Neural cell (in vitro differentiated cells): ENCODE measurements around the gene WFS1. TPM values are rescaled to one million over a fixed set of nuclear protein-coding genes. Genes with fewer than 3 reads are reported as not detected.

Source experiments
- H2AFZ ChIP-seq: fragments of 200-600, 300-800 bp; sonication (generic), shearing (Covaris generic); 2 replicates; pipeline ENCODE4 v1.6.0; 2014; ENCODE audit warnings: low read depth, mild to moderate bottlenecking, antibody characterized with exemption, low read length, moderate library complexity
- H3F3A ChIP-seq: fragments of 200-600 bp; shearing (Covaris generic); 2 replicates; pipeline ENCODE4 v1.6.1; 2016; ENCODE audit warnings: mild to moderate bottlenecking, moderate library complexity, mixed read lengths, antibody characterized with exemption, low read length; ENCODE audit not compliant: insufficient read depth, poor library complexity, severe bottlenecking
- H3K27ac ChIP-seq: fragments of 200-600, 300-800 bp; sonication (generic), shearing (Covaris generic); 2 replicates; pipeline ENCODE4 v1.5.1; 2014; ENCODE audit warnings: mild to moderate bottlenecking, low read length, moderate library complexity
- H3K27me3 ChIP-seq: fragments of 300-800, 200-600 bp; sonication (generic), shearing (Covaris generic); 2 replicates; pipeline ENCODE4 v1.6.0; 2014; ENCODE audit warnings: mild to moderate bottlenecking, low read depth, low read length, moderate library complexity; ENCODE audit not compliant: insufficient read depth
- H3K36me3 ChIP-seq: fragments of 300-800, 200-600 bp; sonication (generic), shearing (Covaris generic); 2 replicates; pipeline ENCODE4 v1.5.1; 2014; ENCODE audit warnings: mild to moderate bottlenecking, antibody characterized with exemption, low read length, moderate library complexity; ENCODE audit not compliant: insufficient read depth
- H3K4me2 ChIP-seq: fragments of 300-800, 200-600 bp; sonication (generic), shearing (Covaris generic); 2 replicates; pipeline ENCODE4 v1.6.0; 2014; ENCODE audit warnings: mild to moderate bottlenecking, low read length
- H3K4me3 ChIP-seq: fragments of 300-800, 200-600 bp; sonication (generic), shearing (Covaris generic); 2 replicates; pipeline ENCODE4 v1.5.1; 2014; ENCODE audit warnings: mild to moderate bottlenecking, low read length, moderate library complexity
- H3K79me2 ChIP-seq: fragments of 200-600 bp; shearing (Covaris generic); replicated peaks from 2 replicates; pipeline ENCODE4 v1.6.0; 2014; ENCODE audit warnings: mild to moderate bottlenecking, low read length, moderate library complexity; ENCODE audit not compliant: insufficient read depth
- H3K9ac ChIP-seq: fragments of 300-800, 200-600 bp; sonication (generic), shearing (Covaris generic); 2 replicates; pipeline ENCODE4 v1.6.1; 2016; ENCODE audit warnings: mild to moderate bottlenecking, low read length, mixed read lengths
- H3K9me2 ChIP-seq: fragments of 200-600 bp; shearing (Covaris generic); 2 replicates; pipeline ENCODE4 v1.6.1; 2016; ENCODE audit warnings: mild to moderate bottlenecking, low read length, mixed read lengths; ENCODE audit not compliant: insufficient read depth
- H3K9me3 ChIP-seq: fragments of 200-600, 300-800 bp; sonication (generic), shearing (Covaris generic); 2 replicates; pipeline ENCODE4 v1.6.1; 2016; ENCODE audit warnings: mild to moderate bottlenecking, mixed run types, low read length, moderate library complexity, mixed read lengths
- H4K20me1 ChIP-seq: fragments of 200-600 bp; shearing (Covaris generic); 2 replicates; pipeline ENCODE4 v1.6.1; 2016; ENCODE audit warnings: mild to moderate bottlenecking, mixed run types; ENCODE audit not compliant: insufficient read depth
- CTCF ChIP-seq: fragments of 450-650 bp; IDR thresholded peaks from 2 replicates; pipeline ENCODE4 v1.5.1; 2014; ENCODE audit warnings: antibody characterized with exemption, mild to moderate bottlenecking, moderate library complexity; ENCODE audit not compliant: poor library complexity, severe bottlenecking
- EP300 ChIP-seq: fragments of 450-650 bp; conservative IDR thresholded peaks from 2 replicates; pipeline ENCODE4 v1.6.1; 2014; ENCODE audit warnings: antibody characterized with exemption, mild to moderate bottlenecking, moderate library complexity; ENCODE audit not compliant: poor library complexity, severe bottlenecking
- EZH2 ChIP-seq: fragments of 200-600, 300-800 bp; shearing (Covaris generic), sonication (generic); IDR thresholded peaks from 2 replicates; pipeline ENCODE4 v1.6.1; 2014; ENCODE audit warnings: antibody characterized with exemption, low read length, borderline replicate concordance, mild to moderate bottlenecking; ENCODE audit not compliant: insufficient read depth, poor library complexity, severe bottlenecking
- MXI1 ChIP-seq: fragments of 450-650 bp; conservative IDR thresholded peaks from 2 replicates; pipeline ENCODE4 v1.6.1; 2014; ENCODE audit warnings: antibody characterized with exemption, mild to moderate bottlenecking; ENCODE audit not compliant: poor library complexity, severe bottlenecking
- POLR2AphosphoS5 ChIP-seq: IDR thresholded peaks from 2 replicates; pipeline ENCODE4 v1.6.1; 2012
- RAD21 ChIP-seq: fragments of 450-650 bp; conservative IDR thresholded peaks from 2 replicates; pipeline ENCODE4 v1.6.1; 2014; ENCODE audit warnings: antibody characterized with exemption, mild to moderate bottlenecking, moderate library complexity
- REST ChIP-seq: IDR thresholded peaks from 2 replicates; pipeline ENCODE4 v1.6.1; 2012; ENCODE audit warnings: borderline replicate concordance
- SMC3 ChIP-seq: fragments of 450-650 bp; conservative IDR thresholded peaks from 2 replicates; pipeline ENCODE4 v1.6.1; 2014; ENCODE audit warnings: antibody characterized with exemption, mild to moderate bottlenecking, moderate library complexity; ENCODE audit not compliant: poor library complexity
- TAF1 ChIP-seq: IDR thresholded peaks from 2 replicates; pipeline ENCODE4 v1.6.1; 2012; ENCODE audit warnings: low read depth
- polyA plus RNA-seq: library from polyadenylated mRNA; depleted of rRNA; stranded (reverse); fragments of >200 nt; gene quantifications from 2 replicates; pipeline ENCODE4 v1.2.3, GENCODE V29; 2014

WFS1 gene
- polyA plus RNA-seq, 1 donor from 2014 or later: 4.5 TPM

GRCh38 chr4:6232836-6233785 is 36.5 kb upstream of the WFS1 start:
- H3K27me3 ChIP-seq: no peaks in the 10 kb centered on the region
- H3K27ac ChIP-seq: no peak overlapping the region
- no peaks in the 10 kb centered on the region for H3K79me2 ChIP-seq
- H3K9ac ChIP-seq: no peak overlapping the region
- TF ChIP-seq POLR2AphosphoS5 (no peak), RAD21 (no peak), EZH2 (no peak), MXI1 (no peak), SMC3 (no peak), REST (no peak), EP300 (no peak), TAF1 (no peak), CTCF (no peak)
- H2AFZ ChIP-seq: no peak overlapping the region
- H3K9me3 ChIP-seq: no peaks in the 10 kb centered on the region
- no peaks in the 10 kb centered on the region for H3K36me3 ChIP-seq
- no peak overlapping the region for H3K4me3 ChIP-seq
- H4K20me1 ChIP-seq: no peaks in the 10 kb centered on the region
- H3K9me2 ChIP-seq: no peaks in the 10 kb centered on the region
- no peak overlapping the region for H3K4me2 ChIP-seq
- no peaks in the 10 kb centered on the region for H3F3A ChIP-seq

DNA sequence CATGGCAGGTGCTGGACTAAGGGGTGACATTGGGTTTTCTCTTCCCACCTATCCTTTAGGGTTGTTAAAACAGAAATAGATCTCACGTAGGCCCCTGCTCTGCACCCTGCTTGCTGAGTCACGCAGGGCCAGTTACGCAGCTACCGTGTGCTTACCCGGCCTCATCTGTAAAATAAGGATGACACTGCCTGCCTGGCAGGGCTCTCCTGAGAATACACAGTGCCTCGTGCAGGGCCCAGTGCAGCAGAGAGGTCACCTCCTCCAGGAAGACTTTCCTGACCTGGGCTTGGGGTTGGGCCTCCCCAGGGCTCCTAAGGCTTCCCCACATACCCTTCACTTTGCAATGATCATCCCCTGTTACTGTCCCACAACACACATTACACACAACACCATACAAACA is 35.7 kb upstream of the WFS1 start:
- TF ChIP-seq RAD21: no peak
- H3K4me3 ChIP-seq: no peak overlapping the region
- H3K79me2 ChIP-seq: no peaks in the 10 kb centered on the region
- no peaks in the 10 kb centered on the region for H3K36me3 ChIP-seq
- H3K9ac ChIP-seq: no peak overlapping the region
- no peaks in the 10 kb centered on the region for H4K20me1 ChIP-seq
- H3K9me3 ChIP-seq: no peaks in the 10 kb centered on the region
- H3F3A ChIP-seq: no peaks in the 10 kb centered on the region
- H2AFZ ChIP-seq: no peak overlapping the region
- no peaks in the 10 kb centered on the region for H3K27me3 ChIP-seq
- no peaks in the 10 kb centered on the region for H3K9me2 ChIP-seq
- H3K4me2 ChIP-seq: no peak overlapping the region
- no peak overlapping the region for H3K27ac ChIP-seq
